ENCODE measurements around the gene SMYD3. TPM values are rescaled to one million over a fixed set of nuclear protein-coding genes. Genes with fewer than 3 reads are reported as not detected.
A peak's percentile ranks its signal among the peaks of the same experiment; 100 is the strongest.

SMYD3 gene
- total RNA-seq, 1 donor from 2014 or later = 34.9 TPM

GRCh38 chr1:245842106-245842505 lies 665.0 kb downstream of the SMYD3 start:
- Mint-ChIP-seq H3K36me3 (no peaks in the 10 kb centered on the region), H3K4me3 (no peak overlapping the region), H3K4me1 (peaks cover 11% of the 10 kb centered on the region), H3K9me3 (no peaks in the 10 kb centered on the region), H3K27me3 (ENCODE audit: low read depth) (no peaks in the 10 kb centered on the region), H3K27ac (no peak overlapping the region)
- no peak for DNase-seq (ENCODE audit: low spot score in 2 of 2, unreplicated experiment in 2 of 2)
- TF ChIP-seq CTCF (IDR thresholded peaks at IDR 0.05; ENCODE audit: unreplicated experiment) = no peak

- DNase-seq (ENCODE audit: low spot score in 2 of 2, unreplicated experiment in 2 of 2) = no peak
- no peak for TF ChIP-seq CTCF (IDR thresholded peaks at IDR 0.05; ENCODE audit: unreplicated experiment)
- H3K4me3 Mint-ChIP-seq = no peak overlapping the region
- H3K27me3 Mint-ChIP-seq (ENCODE audit: low read depth) = no peaks in the 10 kb centered on the region
- H3K36me3 Mint-ChIP-seq = no peaks in the 10 kb centered on the region
- no peaks in the 10 kb centered on the region for H3K9me3 Mint-ChIP-seq
- no peak overlapping the region for H3K27ac Mint-ChIP-seq
- H3K4me1 Mint-ChIP-seq = peaks cover 14% of the 10 kb centered on the region
Measured at GRCh38 chr1:245840971-245841370, 666.1 kb downstream of the SMYD3 start.

- H3K9me3 Mint-ChIP-seq = no peaks in the 10 kb centered on the region
- TF ChIP-seq CTCF (IDR thresholded peaks at IDR 0.05; ENCODE audit: unreplicated experiment) = no peak
- no peak for DNase-seq (ENCODE audit: low spot score in 2 of 2, unreplicated experiment in 2 of 2)
- peak overlapping the region; percentile 48 for H3K27ac Mint-ChIP-seq
- no peaks in the 10 kb centered on the region for H3K36me3 Mint-ChIP-seq
- no peak overlapping the region for H3K4me3 Mint-ChIP-seq
- no peaks in the 10 kb centered on the region for H3K27me3 Mint-ChIP-seq (ENCODE audit: low read depth)
- peaks cover 17% of the 10 kb centered on the region for H3K4me1 Mint-ChIP-seq
Measured at GRCh38 chr1:245837718-245838117, 669.4 kb downstream of the SMYD3 start.

GRCh38 chr1:245835386-245835785 lies 671.7 kb downstream of the SMYD3 start:
- H3K27ac Mint-ChIP-seq = no peak overlapping the region
- peaks cover 17% of the 10 kb centered on the region for H3K4me1 Mint-ChIP-seq
- DNase-seq (ENCODE audit: low spot score in 2 of 2, unreplicated experiment in 2 of 2) = no peak
- H3K36me3 Mint-ChIP-seq = no peaks in the 10 kb centered on the region
- no peaks in the 10 kb centered on the region for H3K9me3 Mint-ChIP-seq
- H3K4me3 Mint-ChIP-seq = no peak overlapping the region
- TF ChIP-seq CTCF (IDR thresholded peaks at IDR 0.05; ENCODE audit: unreplicated experiment) = no peak
- no peaks in the 10 kb centered on the region for H3K27me3 Mint-ChIP-seq (ENCODE audit: low read depth)

- Mint-ChIP-seq H3K36me3 (no peaks in the 10 kb centered on the region), H3K27me3 (ENCODE audit: low read depth) (no peaks in the 10 kb centered on the region), H3K4me1 (peaks cover 17% of the 10 kb centered on the region), H3K27ac (no peak overlapping the region), H3K4me3 (no peak overlapping the region), H3K9me3 (peaks cover 5% of the 10 kb centered on the region)
- no peak for TF ChIP-seq CTCF (IDR thresholded peaks at IDR 0.05; ENCODE audit: unreplicated experiment)
- DNase-seq (ENCODE audit: low spot score in 2 of 2, unreplicated experiment in 2 of 2) = no peak
Measured at GRCh38 chr1:245834002-245834401, 673.1 kb downstream of the SMYD3 start.

All from mesothelial cell of epicardium (in vitro differentiated cells).